Esophagus muscularis mucosa (tissue), 4 donors: Measurements from ENCODE around the gene PRPF38A.

Experiments
- EP300 ChIP-seq: sonication (generic); formaldehyde crosslinking; IDR thresholded peaks from one replicate; pipeline ENCODE4 v1.6.1; 2017; ENCODE audit warnings: antibody characterized with exemption
- POLR2A ChIP-seq: fragments of 450-650 bp; IDR thresholded peaks from one replicate; pipeline ENCODE4 v1.6.1; 2017; ENCODE audit warnings: antibody characterized with exemption, moderate library complexity, mild to moderate bottlenecking, low read depth
- POLR2AphosphoS5 ChIP-seq, 2 donors: sonication (generic); formaldehyde crosslinking; IDR thresholded peaks; one replicate each; pipeline ENCODE4 v1.6.1; 2017; ENCODE audit warnings: antibody characterized with exemption in 2 of 2
- TF ChIP-seq, protein P1 (sequence below), 3 experiments: fragments of 200-600 bp in 2 of 3; fragments of 450-650 bp in 1 of 3; sonication (generic) in 2 of 3; IDR thresholded peaks; one replicate each; pipeline ENCODE4 v1.5.1; 2017 to 2019; ENCODE audit warnings: antibody characterized with exemption in 3 of 3, mild to moderate bottlenecking in 2 of 3, moderate library complexity in 1 of 3

DNA sequence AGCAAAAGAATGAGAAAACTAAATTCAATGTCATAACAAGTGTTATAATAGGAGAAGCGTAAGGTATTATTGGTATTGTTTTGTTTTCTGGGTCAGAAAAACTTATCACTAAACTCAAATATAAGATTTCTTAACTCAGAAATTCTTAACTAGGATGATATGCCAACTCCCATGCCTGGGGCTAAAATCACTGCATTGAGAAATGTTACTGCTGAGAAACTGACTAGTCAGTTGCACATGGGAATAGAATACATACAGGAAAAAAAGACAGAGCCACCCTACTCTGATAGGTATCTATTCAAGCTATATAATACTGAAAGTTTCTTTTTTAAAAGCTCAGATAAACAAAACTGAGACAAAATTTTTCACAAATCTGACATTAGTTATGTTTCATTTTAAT, 56.3 kb downstream of the PRPF38A start:
- TF ChIP-seq, protein P1, sequence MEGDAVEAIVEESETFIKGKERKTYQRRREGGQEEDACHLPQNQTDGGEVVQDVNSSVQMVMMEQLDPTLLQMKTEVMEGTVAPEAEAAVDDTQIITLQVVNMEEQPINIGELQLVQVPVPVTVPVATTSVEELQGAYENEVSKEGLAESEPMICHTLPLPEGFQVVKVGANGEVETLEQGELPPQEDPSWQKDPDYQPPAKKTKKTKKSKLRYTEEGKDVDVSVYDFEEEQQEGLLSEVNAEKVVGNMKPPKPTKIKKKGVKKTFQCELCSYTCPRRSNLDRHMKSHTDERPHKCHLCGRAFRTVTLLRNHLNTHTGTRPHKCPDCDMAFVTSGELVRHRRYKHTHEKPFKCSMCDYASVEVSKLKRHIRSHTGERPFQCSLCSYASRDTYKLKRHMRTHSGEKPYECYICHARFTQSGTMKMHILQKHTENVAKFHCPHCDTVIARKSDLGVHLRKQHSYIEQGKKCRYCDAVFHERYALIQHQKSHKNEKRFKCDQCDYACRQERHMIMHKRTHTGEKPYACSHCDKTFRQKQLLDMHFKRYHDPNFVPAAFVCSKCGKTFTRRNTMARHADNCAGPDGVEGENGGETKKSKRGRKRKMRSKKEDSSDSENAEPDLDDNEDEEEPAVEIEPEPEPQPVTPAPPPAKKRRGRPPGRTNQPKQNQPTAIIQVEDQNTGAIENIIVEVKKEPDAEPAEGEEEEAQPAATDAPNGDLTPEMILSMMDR (IDR thresholded peaks at IDR 0.05), result no peak
- TF ChIP-seq POLR2A (no peak), POLR2AphosphoS5 (IDR thresholded peaks at IDR 0.05) (no peak), EP300 (no peak)
